CD4-positive, alpha-beta T cell treated with Interferon alpha-2 for 1 hour (primary cell): ENCODE results near the gene SLC16A6.
"Not testable (repeated sequence)": the region's sequence is repeated elsewhere in the genome, so short reads cannot be mapped to it uniquely, and the experiment has no call there.

Experiments used
- DNase-seq, 2 donors: peaks; one replicate each; pipeline ENCODE4 v3.0.0-alpha.2; 2020 to 2022

SLC16A6 gene

DNA sequence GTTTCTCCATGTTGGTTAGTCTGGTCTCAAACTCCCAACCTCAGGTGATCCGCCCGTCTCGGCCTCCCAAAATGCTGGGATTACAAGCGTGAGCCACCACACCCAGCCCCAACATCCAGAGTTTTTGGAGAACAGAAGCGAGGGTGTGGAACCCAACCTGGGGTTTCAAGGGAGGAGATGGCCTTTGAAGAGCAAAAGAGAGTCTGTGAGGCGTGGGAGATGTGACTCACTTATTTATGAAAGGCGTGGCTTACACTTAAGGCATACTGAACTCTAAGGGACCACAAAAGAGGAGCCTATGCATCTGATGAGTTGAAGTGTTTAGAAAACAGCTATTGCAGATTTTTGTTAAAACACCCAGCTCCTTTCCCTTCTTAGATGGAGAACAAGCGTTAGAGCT is 19.2 kb upstream of the SLC16A6 start:
- peak in 1 of 2 donors; percentile 37 for DNase-seq

DNA sequence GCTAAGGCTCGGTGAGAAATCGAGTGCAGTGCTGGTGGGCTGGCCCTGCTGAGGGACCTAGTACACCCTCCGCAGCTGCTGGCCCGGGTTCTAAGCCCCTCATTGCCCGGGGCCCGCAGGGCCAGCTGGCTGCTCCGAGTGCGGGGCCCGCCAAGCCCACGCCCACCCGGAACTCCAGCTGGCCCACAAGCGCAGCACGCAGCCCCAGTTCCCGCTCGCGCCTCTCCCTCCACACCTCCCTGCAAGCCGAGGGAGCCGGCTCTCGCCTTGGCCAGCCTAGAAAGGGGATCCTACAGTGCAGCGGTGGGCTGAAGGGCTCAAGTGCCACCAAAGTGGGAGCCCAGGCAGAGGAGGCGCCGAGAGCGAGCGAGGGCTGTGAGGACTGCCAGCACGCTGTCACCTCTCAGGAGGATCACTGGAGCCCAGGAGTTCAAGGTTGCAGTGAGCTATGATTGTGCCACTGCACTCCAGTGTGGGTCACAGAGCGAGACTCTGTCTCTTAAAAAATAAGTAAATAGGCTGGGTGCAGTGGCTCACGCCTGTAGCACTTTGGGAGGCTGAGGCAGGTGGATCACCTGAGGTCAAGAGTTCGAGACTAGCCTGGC is 18.2 kb upstream of the SLC16A6 start:
- DNase-seq = not testable (repeated sequence)

DNA sequence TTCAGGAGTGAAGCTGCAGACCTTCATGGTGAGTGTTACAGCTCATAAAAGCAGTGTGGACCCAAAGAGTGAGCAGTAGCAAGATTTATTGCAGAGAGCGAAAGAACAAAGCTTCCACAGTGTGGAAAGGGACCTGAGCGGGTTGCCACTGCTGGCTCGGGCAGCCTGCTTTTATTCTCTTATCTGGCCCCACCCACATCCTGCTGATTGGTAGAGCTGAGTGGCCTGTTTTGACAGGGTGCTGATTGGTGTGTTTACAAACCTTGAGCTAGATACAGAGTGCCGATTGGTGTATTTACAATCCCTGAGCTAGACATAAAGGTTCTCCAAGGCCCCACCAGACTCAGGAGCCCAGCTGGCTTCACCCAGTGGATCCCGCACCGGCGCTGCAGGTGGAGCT is 17.6 kb upstream of the SLC16A6 start:
- DNase-seq = not testable (repeated sequence)

DNA sequence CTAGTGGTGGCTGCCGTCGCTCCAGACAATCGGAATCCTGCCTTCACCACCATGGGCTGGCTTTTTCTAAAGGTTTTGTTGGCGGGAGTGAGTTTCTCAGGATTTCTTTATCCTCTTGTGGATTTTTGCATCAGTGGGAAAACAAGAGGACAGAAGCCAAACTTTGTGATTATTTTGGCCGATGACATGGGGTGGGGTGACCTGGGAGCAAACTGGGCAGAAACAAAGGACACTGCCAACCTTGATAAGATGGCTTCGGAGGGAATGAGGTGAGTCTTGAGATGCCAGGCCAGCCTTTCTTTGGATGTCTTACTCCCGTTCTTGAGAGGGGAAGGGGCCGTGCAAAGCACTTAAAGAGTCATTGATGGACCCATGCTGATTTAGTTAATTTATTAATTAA is 16.5 kb upstream of the SLC16A6 start:
- no peak for DNase-seq

DNA sequence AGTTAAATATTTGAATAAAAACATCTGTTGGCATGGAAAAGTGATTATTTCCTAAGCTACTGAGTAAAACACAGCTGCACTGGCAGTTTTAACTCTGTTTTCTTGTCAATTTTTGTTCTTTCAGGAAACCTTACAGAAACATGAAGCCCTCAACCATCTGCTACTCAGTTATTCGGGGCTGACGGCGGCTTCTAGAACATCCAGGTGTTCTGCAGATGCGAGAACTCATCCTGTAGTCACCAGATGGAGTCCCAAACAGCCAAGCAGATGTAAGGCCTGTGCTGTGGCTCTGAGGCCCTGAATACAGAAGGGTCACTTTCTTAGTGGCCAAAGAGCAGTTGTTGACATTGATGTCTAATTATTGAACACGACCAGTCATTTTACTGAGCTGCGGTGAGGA is 15.9 kb upstream of the SLC16A6 start:
- no peak for DNase-seq

DNA sequence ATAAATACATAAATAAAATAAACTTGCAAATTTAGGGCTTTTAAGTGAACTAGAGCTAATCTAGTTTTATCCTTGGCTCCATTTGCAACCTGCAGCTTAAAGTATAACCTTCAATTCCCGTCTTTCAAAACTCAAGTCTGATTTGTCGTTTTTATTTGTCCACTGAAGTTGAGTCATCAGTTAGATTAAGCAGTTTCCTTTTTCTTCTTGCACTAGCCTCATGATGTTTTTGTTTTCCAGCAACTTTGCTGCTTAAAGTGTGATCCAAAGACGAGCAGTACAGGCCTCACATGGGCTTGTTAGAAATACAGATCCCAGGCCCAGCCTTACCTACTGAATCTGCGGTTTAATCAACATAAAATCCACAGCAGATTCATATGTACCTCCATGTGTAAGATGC is 14.2 kb upstream of the SLC16A6 start:
- no peak for DNase-seq

DNA sequence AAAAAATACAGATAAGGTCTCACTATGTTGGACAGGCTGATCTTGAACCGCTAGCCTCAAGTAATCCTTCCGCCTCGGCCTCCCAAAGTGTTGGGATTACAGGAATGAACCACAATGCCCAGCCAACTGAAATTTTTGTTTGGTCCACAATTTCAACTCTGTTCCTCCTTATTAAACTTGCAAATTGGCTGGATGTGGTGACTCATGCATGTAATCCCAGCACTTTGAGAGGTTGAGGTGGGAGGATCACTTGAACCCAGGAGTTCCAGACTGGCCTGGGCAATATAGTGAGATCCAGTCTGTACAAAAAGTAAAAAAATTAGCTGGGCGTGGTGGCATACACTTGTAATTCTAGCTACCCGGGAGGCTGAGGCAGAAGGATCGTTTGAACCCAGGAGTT is 13.8 kb upstream of the SLC16A6 start:
- DNase-seq = no peak

DNA sequence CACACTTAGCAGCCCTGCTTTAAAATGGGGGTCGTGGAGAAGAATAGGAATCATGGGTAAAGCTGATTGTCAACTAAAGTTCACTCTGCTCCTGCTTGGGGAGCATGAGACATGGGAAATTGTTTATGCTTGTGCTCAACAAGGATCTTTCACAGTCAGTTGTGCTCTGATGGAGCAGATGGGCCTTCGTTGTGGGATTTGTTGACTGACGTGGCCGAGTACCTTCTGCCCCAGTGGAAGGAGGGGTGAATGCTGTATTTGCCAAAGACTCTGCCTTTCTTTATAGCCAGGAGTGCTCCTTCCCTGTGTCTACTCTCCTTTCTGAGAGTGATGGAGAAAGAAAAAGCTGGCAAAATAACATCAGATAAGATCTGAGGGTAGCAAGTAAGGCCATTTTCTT is 11.7 kb upstream of the SLC16A6 start:
- DNase-seq = no peak

DNA sequence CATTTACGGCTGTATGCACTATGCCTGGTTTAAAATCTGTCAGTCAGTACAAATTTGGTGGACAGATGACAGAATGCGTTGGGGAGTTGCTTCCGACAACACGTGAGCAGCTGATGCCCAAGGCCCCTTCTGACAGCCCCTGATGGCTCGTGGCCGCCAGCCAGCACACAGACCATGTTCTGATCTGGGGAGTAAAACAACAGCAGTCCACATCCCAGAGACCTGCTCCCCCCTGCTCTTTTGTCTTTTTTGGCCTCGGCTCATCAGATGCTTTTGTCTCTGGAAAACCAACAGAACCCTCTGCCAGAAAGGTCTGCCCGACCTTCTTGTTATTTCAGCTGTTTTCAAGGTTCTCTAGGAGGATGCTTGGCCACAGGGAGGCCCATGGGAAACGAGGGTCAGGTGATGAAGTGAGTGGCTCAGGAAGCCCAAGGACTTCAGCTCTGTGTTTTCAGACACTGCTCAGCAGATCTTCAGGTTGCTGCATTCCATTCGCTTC is 11.2 kb upstream of the SLC16A6 start:
- no peak for DNase-seq

DNA sequence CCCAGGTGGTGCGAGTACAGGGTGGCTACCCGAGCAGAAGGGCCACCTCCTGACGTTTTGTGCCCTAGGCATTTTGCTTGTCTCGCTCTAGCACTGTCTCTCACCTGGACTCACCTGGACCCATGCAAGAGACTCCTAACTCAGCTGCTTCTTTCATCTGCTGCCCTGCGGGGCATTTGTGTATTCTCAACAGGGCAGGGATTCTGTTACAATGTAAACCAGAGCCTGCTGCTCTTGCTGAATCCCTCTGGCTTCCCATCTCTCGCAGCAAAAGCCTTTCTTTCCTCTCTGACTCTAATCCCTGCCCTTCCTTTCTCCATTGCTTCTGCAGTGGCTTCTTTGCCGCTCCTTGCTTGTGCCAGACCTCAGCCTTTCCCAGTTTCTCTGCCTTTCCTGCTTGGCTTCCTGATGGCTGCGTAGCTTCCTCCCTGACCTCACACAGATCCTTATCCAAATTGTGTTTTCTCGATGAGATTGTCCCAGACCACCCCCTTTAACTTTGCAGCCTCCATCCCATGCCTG is 10.6 kb upstream of the SLC16A6 start:
- DNase-seq = no peak

DNA sequence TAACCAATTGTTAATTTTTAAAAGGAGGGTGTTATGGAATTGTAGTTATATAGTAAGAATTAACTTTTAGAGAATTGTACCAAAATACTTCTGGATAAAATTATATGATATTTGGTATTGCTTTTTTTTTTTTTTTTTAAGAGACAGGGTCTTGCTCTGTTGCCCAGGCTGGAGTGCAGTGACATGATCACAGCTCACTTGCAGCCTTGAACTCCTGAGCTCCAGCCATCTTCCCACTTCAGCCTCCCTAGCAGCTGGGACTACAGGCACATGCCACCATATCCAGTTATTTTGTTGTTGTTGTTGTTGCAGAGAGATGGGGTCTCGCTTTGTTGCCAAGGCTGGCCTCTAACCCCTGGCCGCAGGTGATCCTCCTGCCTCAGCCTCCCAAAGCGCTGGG is 8.9 kb upstream of the SLC16A6 start:
- no peak for DNase-seq

DNA sequence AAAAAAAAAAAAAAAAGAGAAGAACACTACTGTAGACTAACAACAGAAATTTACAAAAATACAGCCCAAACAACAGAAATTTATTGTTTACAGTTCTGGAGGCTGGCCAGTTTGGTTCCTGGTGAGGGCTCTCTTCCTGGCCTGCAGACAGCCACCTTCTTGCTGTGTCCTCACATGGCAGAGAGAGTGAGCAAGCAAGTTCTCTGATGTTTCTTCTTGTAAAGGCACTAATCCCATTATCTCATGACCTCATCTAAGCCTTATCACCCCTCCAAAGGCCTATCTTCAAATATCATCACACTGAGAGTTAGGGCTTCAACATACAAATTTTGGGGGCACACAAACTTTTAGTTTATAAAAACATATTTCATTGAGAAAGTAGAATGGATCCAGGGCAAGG is 7.7 kb upstream of the SLC16A6 start:
- no peak for DNase-seq

DNA sequence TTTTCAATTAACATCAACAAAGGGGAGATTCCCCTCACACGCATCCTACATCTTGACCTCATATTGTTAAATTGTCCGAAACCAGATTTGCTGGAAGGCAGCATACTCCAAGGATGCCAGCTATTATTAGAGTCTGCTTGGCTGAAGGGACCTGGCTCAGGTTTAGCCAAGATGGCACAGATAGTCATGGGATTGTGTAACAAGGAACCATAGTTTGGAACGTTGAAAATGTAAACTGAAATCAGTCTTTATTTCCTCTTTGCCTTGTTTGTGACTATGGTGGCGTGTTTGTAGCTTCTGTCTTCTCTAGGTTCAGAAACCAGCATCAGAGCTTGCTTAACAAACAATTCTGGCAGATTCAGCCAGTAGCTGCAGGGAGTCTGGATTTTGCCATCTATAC is 6.3 kb upstream of the SLC16A6 start:
- DNase-seq = no peak

DNA sequence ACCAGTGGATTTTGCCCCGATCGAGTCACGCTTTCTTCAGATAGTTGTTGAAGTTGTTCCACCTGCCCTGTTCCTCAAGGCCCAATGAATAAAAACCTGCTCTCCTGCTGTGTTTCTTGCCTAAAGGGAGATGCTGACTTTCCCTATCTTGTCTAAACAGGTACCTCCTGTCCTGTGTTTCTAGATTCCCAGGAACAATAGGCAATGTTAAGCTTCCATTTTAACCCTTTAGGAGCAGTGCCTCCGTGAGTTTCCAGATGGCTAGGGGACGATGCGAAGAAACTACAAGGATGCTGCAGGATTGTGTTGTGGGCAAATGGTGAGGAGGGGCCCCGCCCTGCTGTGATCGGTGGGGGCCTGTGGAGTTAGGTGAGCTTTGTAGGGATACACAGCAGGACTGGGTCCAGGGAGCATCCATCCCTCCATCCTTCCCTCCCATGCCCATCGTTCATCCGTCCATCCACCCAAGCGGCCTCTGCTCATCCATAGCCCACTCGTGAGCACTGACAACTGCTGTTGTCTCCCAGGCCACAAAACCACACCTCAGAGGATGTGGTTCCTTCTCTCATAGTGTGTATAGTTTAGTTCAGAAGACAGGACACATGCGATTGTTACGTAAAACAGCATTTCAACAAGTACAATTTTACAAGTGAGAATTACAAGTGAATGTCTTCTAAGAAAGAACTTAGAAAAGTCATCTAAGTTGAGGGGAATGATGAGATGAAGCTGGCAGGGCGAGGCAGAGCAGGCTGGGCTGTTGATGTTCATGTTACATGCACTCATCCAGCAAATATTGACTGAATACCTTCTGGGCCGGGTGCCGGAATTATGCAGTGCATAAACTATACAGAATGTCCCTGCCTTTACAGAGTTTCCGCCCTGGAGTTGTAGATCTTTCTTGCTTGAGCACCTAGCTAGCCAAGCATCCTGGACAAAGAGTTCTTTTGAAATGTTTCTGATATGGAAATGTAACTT is 5.6 kb upstream of the SLC16A6 start:
- DNase-seq = peak; percentile 52 to 79

DNA sequence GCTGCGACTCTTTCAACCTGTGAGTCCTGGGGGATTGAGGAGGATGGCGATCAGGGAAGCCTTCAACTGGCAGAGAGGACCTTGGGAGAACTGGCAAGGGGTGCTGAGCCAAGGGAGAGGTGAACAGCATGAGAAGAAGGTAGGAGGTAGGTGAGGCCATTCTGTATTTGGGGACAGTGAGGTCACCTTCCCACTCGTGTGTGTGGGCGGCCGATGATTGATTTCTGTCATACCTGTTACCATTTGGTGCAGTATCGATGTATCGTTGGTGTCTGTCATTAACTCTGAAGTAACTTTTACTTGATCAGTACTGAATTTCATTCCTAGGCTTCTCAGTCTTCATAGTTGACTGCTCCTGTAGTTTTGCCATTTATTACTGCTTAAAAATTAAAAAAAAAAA is 4.2 kb upstream of the SLC16A6 start:
- DNase-seq = no peak

DNA sequence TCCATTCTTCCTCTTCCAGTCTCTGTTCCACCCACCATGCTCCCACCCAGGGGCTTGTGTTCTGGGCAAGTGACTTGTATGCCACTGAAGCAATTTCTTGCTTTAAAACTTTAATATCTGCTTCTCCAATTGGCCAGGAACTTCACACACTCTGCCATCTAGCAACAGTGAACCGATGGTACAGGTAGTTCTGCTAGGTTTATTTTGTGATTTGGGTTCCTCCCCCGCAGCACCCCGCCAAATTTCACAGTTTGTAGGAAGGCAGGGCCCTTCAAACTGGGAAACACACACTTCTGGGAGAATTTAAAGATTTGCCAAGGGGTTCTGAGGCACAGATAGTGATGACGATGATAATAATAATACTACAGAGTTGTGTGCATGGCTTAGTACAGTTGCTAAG is 3.7 kb upstream of the SLC16A6 start:
- no peak for DNase-seq

DNA sequence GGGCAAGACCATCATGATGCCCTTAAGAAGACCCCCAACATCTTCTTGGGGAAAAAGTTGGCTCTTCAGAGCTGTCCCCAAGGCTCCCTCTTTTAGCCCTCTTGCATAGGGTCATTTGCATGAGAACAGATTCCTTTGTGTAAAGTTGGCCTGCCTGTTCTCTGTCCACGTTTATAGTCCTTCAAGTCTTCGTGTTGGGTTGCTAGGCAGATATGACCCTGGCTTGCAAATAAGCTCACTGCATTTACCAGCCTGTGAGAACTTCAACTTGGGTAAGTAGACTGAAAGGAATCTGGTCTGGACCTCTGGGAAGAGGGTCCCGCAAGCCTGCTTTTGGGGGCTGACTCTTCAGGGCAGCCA is 3.2 kb upstream of the SLC16A6 start:
- no peak for DNase-seq

DNA sequence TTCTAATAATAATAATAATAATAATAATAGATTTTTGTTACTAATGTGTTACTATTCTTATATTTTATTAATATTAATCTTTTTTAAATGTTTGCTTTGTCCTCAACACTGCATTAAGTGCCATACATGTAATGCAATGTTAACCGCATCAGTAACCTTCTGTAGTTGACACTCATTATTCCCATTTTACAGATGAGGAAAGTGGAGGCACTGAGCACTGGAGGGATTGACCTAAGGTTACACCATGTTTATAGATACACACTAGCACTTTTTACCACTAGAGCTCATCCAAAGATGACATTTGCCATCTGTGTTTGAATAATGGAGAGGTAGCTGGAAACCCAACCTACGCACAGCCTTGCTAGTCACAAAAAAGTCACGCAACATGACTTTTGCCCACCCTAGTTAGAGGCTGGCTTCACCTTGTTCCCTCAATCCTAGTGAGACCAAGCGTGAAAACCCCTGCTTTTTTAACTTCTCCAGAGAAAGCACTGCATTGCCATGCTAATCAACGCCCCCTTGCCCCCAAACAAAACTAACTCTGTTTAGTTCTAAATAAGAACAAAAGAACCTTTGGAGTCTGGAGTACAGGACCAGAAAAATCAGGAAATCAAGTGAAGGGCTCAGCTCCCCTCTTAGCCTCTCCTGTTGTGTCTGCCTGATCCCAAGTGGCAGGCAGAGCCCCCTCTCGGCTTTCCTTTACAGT is 2.7 kb upstream of the SLC16A6 start:
- no peak for DNase-seq

DNA sequence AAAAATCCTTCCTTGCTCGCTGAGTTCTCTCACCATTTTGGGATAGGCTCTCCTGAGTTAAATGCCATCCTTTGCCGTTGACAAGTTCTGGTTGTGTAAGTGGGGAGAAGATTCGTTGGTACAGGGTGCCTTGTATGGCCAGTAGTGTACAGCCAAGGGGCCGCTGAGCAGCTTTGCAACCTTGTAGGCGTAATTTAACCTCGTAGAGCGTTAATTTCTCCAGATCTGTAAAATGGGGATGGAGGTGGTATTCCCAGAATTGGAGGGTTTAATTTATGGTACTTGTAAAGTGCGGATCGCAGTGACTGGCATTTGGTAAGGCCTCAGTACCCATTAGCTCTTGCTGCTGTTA is 1.7 kb upstream of the SLC16A6 start:
- DNase-seq = no peak

DNA sequence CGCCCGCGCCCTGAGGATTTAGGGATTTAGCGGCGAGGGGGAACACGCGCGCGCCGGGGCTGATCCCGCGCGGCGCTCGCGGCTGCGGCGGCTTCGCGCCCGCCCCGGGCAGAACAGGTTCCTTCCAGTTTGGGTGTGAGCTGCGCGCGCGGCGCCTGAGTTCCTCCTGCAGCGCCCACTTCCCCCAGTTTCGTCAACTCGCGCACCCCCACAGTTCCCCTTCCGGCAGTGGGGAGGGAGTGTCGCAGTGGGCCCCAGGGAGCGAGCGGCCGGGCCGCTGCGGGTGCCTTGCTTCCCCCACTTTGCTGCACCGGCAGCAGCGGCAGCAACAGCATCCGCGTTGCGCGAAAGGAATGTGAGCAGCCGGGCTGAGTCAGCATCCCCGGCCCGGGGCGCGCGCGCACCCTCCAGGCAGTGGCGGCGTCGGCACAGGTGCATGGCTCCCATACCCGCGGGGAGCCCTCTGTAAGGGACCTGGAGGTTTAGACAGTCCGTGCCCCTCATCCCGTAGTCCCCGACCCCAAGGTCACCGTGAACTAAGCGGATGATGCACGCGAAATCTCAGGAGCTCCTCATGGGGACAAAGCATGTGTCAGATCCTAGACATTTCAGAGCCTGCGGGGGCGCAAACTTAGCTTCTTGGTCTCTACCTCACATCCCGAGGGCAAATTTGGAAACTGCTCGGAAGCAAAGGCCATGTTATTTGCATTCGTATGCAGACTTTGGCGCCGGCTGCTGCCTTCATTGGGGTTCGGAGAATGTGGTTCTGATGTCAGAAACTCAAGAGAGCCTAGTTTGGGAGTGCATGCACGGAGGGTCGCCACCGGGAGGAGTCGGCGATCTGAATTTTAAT is 1.1 kb upstream of the SLC16A6 start:
- peak; percentile 93 to 95 for DNase-seq

DNA sequence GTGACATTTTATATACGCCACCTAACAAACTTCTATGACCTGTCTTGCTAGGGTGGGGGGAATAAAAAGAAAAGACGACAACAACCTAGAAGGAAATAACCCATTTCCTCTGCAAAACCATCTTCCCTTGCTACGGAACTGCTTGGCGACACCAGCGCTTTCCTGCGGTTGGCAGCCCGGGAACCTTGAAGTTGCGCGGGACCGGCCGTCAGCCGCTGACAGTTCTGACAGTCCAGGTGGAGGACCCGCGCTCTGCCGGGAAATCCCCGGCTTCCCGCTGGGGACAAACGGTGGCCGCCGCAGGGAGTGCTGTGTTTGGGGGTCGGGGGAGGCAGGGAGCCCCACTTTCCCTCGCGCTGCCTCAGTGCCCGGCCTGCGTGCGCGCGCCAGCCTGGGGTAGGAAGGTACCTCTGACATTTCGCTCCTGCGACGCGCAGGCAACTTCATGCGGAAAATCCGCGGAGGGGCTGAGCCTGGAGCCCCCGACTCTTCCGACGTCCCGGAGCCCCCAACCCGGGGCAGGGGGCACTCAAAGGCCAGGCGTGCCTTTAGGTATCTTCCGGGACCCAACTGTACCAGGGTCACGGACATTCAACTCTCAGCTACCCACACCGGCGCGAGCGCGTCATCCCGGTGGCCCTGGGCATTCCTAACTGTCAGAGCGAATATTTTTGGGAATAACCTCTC is 516 bp downstream of the SLC16A6 start:
- DNase-seq = peak; percentile 61 to 78

DNA sequence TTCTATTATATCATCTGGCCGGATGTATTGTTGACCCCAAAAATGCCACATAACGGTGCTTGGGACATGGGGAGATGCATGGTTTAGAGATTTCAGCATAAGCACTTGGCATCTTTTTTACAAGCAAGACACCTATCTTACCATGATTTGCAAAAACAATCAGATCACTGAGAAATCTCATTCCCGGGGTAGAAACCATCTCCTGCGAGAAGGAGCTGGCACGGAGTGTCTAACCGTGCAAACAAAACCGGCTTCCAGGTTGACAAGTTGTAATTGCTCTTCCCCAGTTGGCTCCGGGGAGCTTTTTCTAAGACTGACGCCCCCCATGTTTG is 1.0 kb downstream of the SLC16A6 start:
- DNase-seq = no peak
